NB4 (cell line): ENCODE results near the gene MAP3K2.
A peak's percentile ranks its signal among the peaks of the same experiment; 100 is the strongest.

Source experiments
- DNase-seq: peaks from one replicate; pipeline ENCODE4 v3.0.0; 2010; ENCODE audit warnings: low read depth
- H3K4me3 ChIP-seq: one replicate; pipeline ENCODE4 v1.5.1; 2011; ENCODE audit warnings: mild to moderate bottlenecking, low read depth, low read length, moderate library complexity
- MYC ChIP-seq: IDR thresholded peaks from 2 replicates; pipeline ENCODE4 v1.6.1; 2011; ENCODE audit warnings: low read depth, low read length
- POLR2A ChIP-seq: IDR thresholded peaks from 2 replicates; pipeline ENCODE4 v1.6.1; 2011; ENCODE audit warnings: mild to moderate bottlenecking; ENCODE audit not compliant: insufficient read length; ENCODE audit errors: extremely low read depth
- TF ChIP-seq, protein P1 (sequence below): IDR thresholded peaks from 2 replicates; pipeline ENCODE4 v1.6.1; 2011; ENCODE audit warnings: low read depth, low read length
- TF ChIP-seq, protein P2 (sequence below): IDR thresholded peaks from one replicate; pipeline ENCODE4 v1.5.1; 2012; ENCODE audit warnings: low read depth, low read length

Gene MAP3K2

DNA sequence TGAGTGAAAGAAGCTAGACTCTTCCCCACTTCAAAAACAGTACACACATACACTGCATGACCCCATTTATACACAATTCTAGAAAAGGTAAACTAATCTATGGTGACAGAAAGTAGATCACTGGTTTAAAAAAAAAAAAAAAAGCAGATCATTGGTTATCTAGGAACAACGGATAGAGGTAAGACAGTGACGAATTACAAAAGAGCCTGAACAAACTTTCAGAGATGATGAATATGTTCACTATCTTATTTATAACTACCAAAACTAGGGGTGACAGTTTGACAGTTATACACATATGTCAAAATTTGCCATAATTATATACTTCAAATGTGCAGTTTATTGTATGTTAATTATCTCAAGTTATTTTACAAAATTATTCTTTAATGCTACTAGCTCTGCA lies 27.5 kb downstream of the MAP3K2 start:
- no peak for DNase-seq
- TF ChIP-seq, protein P1, sequence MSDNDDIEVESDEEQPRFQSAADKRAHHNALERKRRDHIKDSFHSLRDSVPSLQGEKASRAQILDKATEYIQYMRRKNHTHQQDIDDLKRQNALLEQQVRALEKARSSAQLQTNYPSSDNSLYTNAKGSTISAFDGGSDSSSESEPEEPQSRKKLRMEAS, result no peak
- TF ChIP-seq MYC (no peak), POLR2A (no peak)
- TF ChIP-seq, protein P2, sequence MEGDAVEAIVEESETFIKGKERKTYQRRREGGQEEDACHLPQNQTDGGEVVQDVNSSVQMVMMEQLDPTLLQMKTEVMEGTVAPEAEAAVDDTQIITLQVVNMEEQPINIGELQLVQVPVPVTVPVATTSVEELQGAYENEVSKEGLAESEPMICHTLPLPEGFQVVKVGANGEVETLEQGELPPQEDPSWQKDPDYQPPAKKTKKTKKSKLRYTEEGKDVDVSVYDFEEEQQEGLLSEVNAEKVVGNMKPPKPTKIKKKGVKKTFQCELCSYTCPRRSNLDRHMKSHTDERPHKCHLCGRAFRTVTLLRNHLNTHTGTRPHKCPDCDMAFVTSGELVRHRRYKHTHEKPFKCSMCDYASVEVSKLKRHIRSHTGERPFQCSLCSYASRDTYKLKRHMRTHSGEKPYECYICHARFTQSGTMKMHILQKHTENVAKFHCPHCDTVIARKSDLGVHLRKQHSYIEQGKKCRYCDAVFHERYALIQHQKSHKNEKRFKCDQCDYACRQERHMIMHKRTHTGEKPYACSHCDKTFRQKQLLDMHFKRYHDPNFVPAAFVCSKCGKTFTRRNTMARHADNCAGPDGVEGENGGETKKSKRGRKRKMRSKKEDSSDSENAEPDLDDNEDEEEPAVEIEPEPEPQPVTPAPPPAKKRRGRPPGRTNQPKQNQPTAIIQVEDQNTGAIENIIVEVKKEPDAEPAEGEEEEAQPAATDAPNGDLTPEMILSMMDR, result no peak
- no peak overlapping the region for H3K4me3 ChIP-seq

DNA sequence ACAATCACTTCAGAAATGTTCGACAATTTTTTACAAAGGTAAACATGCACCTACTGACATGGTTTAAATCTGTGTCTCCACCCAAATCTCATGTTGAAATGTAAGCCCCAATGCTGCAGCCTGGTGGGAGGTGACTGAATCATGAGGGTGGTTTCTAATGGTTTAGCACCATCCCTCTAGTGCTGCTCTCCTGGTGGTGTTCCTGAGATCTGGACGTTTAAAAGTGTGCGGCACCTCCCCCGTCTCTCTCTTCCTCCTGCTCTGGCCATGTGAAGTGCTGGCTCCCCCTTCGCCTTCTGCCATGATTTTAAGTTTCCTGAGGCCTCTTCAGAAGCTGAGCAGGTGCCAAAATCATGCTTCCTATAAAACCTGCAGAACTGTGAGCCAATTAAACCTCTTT lies 28.3 kb downstream of the MAP3K2 start:
- no peak overlapping the region for H3K4me3 ChIP-seq
- TF ChIP-seq, protein P1, result no peak
- TF ChIP-seq MYC (no peak), POLR2A (no peak)
- TF ChIP-seq, protein P2, result no peak
- peak; percentile 14 for DNase-seq

DNA sequence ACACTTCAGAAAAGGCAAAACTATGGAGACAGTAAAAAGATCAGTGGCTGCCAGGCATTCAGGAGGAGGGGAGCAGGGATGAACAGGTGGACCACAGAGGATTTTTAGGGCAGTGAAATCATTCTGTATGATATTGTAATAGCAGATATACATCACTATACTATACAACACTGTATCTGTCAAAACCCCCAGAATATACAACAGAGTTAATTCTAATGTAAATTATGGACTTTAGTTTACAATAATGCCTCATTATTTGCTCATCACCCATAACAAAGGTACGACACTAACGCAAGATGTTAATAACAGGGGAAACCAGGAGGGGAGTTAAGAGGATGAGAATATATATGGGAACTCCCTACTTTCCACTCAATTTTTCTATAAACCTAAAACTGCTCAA lies 28.8 kb downstream of the MAP3K2 start:
- no peak overlapping the region for H3K4me3 ChIP-seq
- TF ChIP-seq, protein P1, result no peak
- TF ChIP-seq MYC (no peak), POLR2A (no peak)
- TF ChIP-seq, protein P2, result no peak
- no peak for DNase-seq

DNA sequence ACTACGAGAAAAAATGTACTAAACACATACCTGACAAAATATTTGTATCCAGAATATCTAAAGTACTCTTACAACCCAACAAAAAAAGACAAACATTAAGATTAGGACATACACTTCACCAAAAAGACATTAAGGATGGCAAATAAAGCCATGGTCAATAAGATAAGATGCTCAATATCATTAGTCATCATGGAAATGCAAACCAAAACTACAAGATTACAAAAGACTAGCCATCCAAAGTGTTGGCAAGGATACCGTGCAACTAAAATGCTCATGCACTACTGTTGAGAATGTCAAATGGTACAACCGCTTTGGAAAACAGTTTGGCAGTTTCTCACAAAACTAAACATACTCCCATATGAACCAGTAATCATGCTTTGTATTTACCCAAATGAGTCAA lies 29.7 kb downstream of the MAP3K2 start:
- no peak overlapping the region for H3K4me3 ChIP-seq
- TF ChIP-seq POLR2A, result no peak
- TF ChIP-seq, protein P1, result no peak
- no peak for TF ChIP-seq MYC
- TF ChIP-seq, protein P2, result no peak
- no peak for DNase-seq

DNA sequence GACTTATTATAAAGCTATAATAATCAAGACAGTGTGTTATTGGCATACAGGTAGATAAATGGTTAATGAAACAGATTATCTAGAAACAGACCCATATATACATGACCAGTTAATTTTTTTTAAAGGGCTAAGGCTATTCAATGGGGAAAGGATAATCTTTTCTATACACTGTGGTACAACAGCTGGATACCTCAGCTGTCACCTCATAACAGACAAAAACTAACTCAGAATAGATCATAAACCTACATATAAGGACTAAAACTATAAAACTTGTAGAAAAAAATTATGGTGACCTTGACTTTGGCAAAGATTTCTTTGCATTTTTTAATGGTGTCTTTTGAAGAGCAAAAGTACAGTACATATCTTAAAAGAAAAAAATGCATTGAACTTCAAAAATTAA lies 30.2 kb downstream of the MAP3K2 start:
- no peak for DNase-seq
- TF ChIP-seq, protein P2, result no peak
- no peak for TF ChIP-seq MYC
- TF ChIP-seq POLR2A, result no peak
- TF ChIP-seq, protein P1, result no peak
- H3K4me3 ChIP-seq, result no peak overlapping the region

DNA sequence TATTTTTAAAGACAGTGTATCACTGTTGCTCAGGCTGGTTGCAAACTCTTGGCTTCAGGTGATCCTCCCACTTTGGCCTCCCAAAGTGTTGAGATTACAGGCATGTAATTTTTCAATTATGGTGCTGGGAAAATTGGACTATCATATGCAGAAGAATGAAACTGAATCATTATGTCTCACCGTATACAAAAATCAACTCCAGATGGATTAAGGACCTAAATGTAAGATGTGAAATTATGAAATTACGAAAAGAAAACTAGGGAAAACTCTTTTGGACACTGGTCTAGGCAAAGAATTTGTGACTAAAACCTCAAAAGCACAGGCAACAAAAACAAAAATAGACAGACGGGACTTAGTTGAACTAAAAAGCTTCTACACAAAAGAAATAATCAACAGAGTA lies 31.2 kb downstream of the MAP3K2 start:
- H3K4me3 ChIP-seq, result no peak overlapping the region
- no peak for DNase-seq
- TF ChIP-seq, protein P2, result no peak
- TF ChIP-seq MYC (no peak), POLR2A (no peak)
- TF ChIP-seq, protein P1, result no peak
